Brain microvascular endothelial cell (primary cell): ENCODE results near the gene GNG12.

Experiments used
- DNase-seq: peaks from one replicate; pipeline ENCODE4 v3.0.0-alpha.2; 2020
- H3K27ac ChIP-seq: fragments of 250-450 bp; sonication (Bioruptor Pico); 2 replicates; pipeline ENCODE4 v1.5.1; 2020; ENCODE audit warnings: mild to moderate bottlenecking, moderate library complexity
- H3K27me3 ChIP-seq: fragments of 250-450 bp; sonication (Bioruptor Pico); replicated peaks from 2 replicates; pipeline ENCODE4 v1.5.1; 2020; ENCODE audit warnings: mild to moderate bottlenecking
- H3K36me3 ChIP-seq: fragments of 250-450 bp; sonication (Bioruptor Pico); replicated peaks from 2 replicates; pipeline ENCODE4 v1.5.1; 2020; ENCODE audit warnings: mild to moderate bottlenecking
- H3K4me3 ChIP-seq: 2 replicates; pipeline ENCODE4 v1.5.1; 2011; ENCODE audit warnings: low read depth, mild to moderate bottlenecking, control low read depth, low read length, moderate library complexity
- in situ Hi-C: cut with HindIII; loops from 2 replicates; pipeline ENCODE4 v1.10.0; 2017; ENCODE audit warnings: low sequenced_read_pairs, low pct_ligation_motif_present
- TF ChIP-seq, protein P1 (sequence below): IDR thresholded peaks from 2 replicates; pipeline ENCODE4 v1.5.1; 2011; ENCODE audit warnings: low read depth, mild to moderate bottlenecking, moderate library complexity, low read length, control low read depth, inconsistent platforms; ENCODE audit errors: missing control alignments

Gene GNG12

DNA sequence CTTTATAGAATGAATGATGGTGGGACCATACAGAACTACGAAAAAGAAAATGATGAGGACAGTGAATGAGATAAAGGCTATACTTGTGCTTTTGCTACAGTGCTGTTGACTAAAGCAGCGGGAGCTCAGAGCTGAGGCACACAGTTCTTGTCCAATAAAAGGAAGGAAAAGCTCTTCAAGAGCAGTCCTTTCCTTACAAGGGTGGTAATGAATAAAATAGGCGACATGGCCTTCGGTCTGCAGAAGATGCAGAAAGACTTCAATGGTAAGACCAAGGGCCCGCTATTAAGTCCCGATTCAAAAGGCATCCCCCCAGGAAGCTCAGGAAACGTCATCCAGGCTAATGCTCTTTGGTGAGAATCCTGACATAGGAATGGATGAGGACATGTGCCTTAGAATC is 44.4 kb downstream of the GNG12 start:
- H3K27ac ChIP-seq, result no peak overlapping the region
- H3K36me3 ChIP-seq, result no peaks in the 10 kb centered on the region
- in situ Hi-C loops, result no loop called here
- DNase-seq, result no peak
- H3K27me3 ChIP-seq, result no peaks in the 10 kb centered on the region
- TF ChIP-seq, protein P1, sequence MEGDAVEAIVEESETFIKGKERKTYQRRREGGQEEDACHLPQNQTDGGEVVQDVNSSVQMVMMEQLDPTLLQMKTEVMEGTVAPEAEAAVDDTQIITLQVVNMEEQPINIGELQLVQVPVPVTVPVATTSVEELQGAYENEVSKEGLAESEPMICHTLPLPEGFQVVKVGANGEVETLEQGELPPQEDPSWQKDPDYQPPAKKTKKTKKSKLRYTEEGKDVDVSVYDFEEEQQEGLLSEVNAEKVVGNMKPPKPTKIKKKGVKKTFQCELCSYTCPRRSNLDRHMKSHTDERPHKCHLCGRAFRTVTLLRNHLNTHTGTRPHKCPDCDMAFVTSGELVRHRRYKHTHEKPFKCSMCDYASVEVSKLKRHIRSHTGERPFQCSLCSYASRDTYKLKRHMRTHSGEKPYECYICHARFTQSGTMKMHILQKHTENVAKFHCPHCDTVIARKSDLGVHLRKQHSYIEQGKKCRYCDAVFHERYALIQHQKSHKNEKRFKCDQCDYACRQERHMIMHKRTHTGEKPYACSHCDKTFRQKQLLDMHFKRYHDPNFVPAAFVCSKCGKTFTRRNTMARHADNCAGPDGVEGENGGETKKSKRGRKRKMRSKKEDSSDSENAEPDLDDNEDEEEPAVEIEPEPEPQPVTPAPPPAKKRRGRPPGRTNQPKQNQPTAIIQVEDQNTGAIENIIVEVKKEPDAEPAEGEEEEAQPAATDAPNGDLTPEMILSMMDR, result no peak
- H3K4me3 ChIP-seq, result no peak overlapping the region

DNA sequence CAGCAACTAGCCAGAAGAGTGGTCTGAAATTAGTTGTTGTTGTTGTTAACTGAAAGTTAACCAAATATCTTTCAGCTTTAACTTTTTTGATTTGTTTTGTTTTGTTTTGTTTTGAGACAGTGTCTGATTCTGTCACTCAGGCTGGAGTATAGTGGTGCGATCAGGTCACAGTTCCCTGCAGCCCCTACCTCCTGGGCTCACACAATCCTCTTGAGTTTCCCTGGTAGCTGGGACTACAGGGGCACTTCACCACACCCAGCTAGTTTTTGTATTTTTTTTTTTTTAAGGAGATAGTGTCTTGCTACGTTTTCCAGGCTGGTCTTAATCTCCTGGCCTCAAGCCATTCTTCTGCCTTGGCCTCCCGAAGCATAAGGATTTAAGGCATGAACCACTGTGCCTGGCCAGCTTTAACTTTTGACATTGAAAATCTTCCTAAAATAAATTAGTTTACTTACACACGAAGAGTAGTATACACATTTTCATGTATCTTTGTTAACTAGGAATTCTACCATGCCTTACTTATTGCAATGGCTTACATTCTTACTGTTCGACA is 45.0 kb downstream of the GNG12 start:
- in situ Hi-C loops, result no loop called here
- no peak for DNase-seq
- Histone ChIP-seq H3K36me3 (no peaks in the 10 kb centered on the region), H3K27me3 (no peaks in the 10 kb centered on the region), H3K27ac (no peak overlapping the region), H3K4me3 (no peak overlapping the region)
- TF ChIP-seq, protein P1, result no peak

DNA sequence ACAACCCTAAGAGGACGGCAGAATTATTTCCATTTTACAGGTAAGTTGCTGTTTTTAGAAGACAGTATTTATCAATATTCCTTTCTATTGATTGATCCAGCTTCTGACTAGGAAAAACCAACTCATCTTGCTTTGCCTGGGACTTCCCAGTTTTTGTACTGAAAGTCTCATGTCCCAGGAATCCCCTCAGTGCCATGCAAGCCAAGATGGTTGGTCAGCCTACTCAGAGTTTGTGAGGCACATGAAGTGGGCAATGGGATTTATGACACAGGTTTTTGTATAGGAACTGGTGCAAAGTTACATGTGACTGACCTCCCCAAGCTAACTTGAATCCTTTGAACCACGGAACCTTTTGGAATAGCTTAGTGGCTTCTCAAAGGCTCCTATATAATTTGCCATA is 45.5 kb downstream of the GNG12 start:
- H3K36me3 ChIP-seq, result no peaks in the 10 kb centered on the region
- in situ Hi-C loops, result no loop called here
- no peaks in the 10 kb centered on the region for H3K27me3 ChIP-seq
- no peak for DNase-seq
- no peak overlapping the region for H3K27ac ChIP-seq
- no peak overlapping the region for H3K4me3 ChIP-seq
- TF ChIP-seq, protein P1, result no peak

DNA sequence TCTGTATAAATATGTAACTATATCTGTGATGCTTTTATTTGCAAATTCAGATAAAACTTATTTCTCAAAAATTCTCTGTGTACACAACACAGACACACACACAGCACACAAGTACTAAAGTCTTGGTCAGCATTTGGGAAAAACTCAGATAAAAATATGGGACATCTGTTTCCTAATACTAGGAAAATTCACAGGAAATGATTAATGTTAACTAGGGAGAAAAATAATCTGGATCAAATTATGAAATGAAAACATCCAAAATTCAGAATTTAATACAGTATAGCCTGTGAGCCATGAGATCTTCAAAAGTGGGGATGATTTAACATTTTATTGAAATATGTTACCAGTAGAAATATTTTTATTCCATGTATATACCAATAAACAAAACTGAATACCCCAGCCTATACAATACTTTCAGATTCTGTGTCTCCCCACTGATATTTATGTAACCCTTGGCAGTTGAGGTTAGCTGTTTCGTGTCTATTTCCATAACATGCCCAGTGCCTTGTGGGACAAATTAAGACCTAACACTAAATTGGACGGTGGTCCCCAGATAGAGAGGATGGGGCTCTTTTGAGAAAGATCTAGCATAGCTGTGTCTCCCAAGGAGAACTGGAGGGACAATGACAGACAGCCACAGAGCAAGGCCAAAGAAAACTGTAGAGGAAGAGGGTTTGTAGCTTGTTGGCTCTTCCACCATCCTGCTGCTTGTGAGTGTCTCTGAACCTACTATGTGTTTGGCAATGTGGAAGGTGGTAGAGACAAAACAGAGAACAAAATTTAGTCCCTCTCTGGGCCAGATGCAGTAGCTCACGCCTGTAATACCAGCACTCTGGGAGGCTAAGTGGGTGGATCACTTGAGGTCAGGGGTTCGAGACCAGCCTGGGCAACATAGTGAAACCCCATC is 47.2 kb downstream of the GNG12 start:
- in situ Hi-C loops, result no loop called here
- Histone ChIP-seq H3K36me3 (no peaks in the 10 kb centered on the region), H3K4me3 (no peak overlapping the region), H3K27ac (peak overlapping the region; percentile 43), H3K27me3 (no peaks in the 10 kb centered on the region)
- TF ChIP-seq, protein P1, result no peak
- DNase-seq, result no peak

DNA sequence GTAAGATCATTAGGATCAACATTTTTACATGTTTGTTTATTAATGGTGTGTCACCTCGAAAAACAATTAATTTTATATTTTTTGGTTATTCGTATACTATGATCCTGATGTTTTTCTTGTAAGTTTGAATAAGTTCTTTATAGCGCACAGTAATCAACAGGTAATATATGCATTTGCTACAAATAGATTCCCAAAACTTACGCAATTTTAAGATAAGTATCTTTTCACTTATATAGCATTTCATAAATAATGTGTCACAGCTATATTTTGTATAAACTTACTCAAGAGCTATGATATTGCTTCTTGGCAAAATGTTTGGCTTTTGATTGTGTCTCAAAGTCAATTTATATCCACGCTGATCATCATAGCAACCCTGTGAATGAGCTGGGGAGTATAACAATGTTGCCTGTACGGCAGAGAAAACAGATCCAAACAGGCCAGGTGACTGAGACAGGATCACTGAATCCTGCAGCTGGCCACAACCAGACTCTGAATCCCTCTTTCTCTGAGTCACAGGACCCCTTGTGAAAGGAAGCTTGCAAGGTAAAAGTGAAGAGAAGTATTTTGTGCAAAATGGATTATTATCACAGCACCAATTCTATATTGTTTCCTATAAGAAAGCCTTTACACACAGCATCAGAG is 48.6 kb downstream of the GNG12 start:
- H3K27me3 ChIP-seq, result no peaks in the 10 kb centered on the region
- no peaks in the 10 kb centered on the region for H3K36me3 ChIP-seq
- no peak overlapping the region for H3K27ac ChIP-seq
- H3K4me3 ChIP-seq, result no peak overlapping the region
- in situ Hi-C loops, result no loop called here
- TF ChIP-seq, protein P1, result no peak
- no peak for DNase-seq
